ENCODE measurements around the gene LRRC36.

GRCh38 chr16:67389911-67390815 lies 63.5 kb downstream of the LRRC36 start:
- no peak for TF ChIP-seq ZNF280D (CRISPR knock-in tag; IDR thresholded peaks at IDR 0.05)
- no peak for TF ChIP-seq POLR2AphosphoS5 (IDR thresholded peaks at IDR 0.05; ENCODE audit: low read depth, low read length)
- TF ChIP-seq EZH2 (conservative IDR thresholded peaks at IDR 0.05; ENCODE audit: low read depth, low read length): no peak
- TF ChIP-seq ZNF670 (CRISPR knock-in tag; IDR thresholded peaks at IDR 0.05; ENCODE audit: borderline replicate concordance): no peak
- TF ChIP-seq XRCC5 (optimal IDR thresholded peaks at IDR 0.05; ENCODE audit: low read length): no peak
- TF ChIP-seq DPF2 (CRISPR knock-in tag; IDR thresholded peaks at IDR 0.05; ENCODE audit: borderline replicate concordance, low read depth): no peak
